Gastroesophageal sphincter (tissue), 3 donors: ENCODE results near the gene PDIA4.

ENCODE experiments used
- CTCF ChIP-seq, 4 experiments: fragments of 200-600 bp in 2 of 4; fragments of 450-650 bp in 2 of 4; sonication (generic) in 1 of 4; IDR thresholded peaks; one replicate each; pipeline ENCODE4 v1.5.1; 2017 to 2019; ENCODE audit warnings: antibody characterized with exemption in 4 of 4, mild to moderate bottlenecking in 2 of 4, moderate library complexity in 2 of 4
- POLR2A ChIP-seq, 2 donors: fragments of 450-650 bp; IDR thresholded peaks; one replicate each; pipeline ENCODE4 v1.6.1; 2017; ENCODE audit warnings: antibody characterized with exemption in 2 of 2, mild to moderate bottlenecking in 2 of 2, moderate library complexity in 1 of 2

GRCh38 chr7:149053384-149053783, 25.1 kb upstream of the PDIA4 start:
- TF ChIP-seq POLR2A (IDR thresholded peaks at IDR 0.05) (no peak), CTCF (IDR thresholded peaks at IDR 0.05) (no peak)
